K562 (cell line): ENCODE data around the gene PPP6R1. TPM values are rescaled to one million over a fixed set of nuclear protein-coding genes. Genes with fewer than 3 reads are reported as not detected.

Experiments used
- BRD4 ChIP-seq: fragments of 200-600 bp; sonication (generic); IDR thresholded peaks from 2 replicates; pipeline ENCODE4 v1.6.1; 2017; ENCODE audit warnings: inconsistent platforms
- JUND ChIP-seq, 2 experiments: IDR thresholded peaks; 2 replicates in 1 of 2; 3 replicates in 1 of 2; pipeline ENCODE4 v1.6.1; 2011; ENCODE audit warnings: borderline replicate concordance in 2 of 2, low read depth in 2 of 2, low read length in 2 of 2, improper control_type of control experiment in 1 of 2, missing biosample characterization in 1 of 2, missing genetic modification characterization in 1 of 2, missing genetic modification reagents in 1 of 2
- KLF13 ChIP-seq: fragments of 450-650 bp; IDR thresholded peaks from 2 replicates; pipeline ENCODE4 v1.6.1; 2016; ENCODE audit warnings: missing genetic modification characterization, low read depth, mild to moderate bottlenecking, missing compliant biosample characterization, moderate library complexity, borderline replicate concordance
- MBD2 ChIP-seq: sonication (generic); IDR thresholded peaks from 2 replicates; pipeline ENCODE4 v1.6.1; 2016; ENCODE audit warnings: low read depth, borderline replicate concordance
- PHB ChIP-seq: fragments of 250-450 bp; sonication (Bioruptor Pico); IDR thresholded peaks from 2 replicates; pipeline ENCODE4 v1.5.0; 2021
- POLR2A ChIP-seq: fragments of 450-650 bp; conservative IDR thresholded peaks from 2 replicates; pipeline ENCODE4 v1.6.1; 2016
- RB1 ChIP-seq: fragments of 450-650 bp; IDR thresholded peaks from 2 replicates; pipeline ENCODE4 v1.6.1; 2017; ENCODE audit warnings: low read depth, mild to moderate bottlenecking
- REST ChIP-seq, 2 experiments: fragments of 450-650 bp; formaldehyde crosslinking in 1 of 2; IDR thresholded peaks; 2 replicates each; pipeline versions ENCODE4 v1.4.0 to v1.6.1; 2014 to 2020; ENCODE audit warnings: mild to moderate bottlenecking in 2 of 2, borderline replicate concordance in 1 of 2, low read depth in 1 of 2
- SMAD3 ChIP-seq: fragments of 450-650 bp; formaldehyde crosslinking; conservative IDR thresholded peaks from 2 replicates; pipeline ENCODE4 v1.4.0; 2020; ENCODE audit warnings: mild to moderate bottlenecking
- TBP ChIP-seq: optimal IDR thresholded peaks from 2 replicates; pipeline ENCODE3; 2011; ENCODE audit warnings: low read depth, low read length, improper control_type of control experiment
- ZNF124 ChIP-seq: sonication (generic); formaldehyde crosslinking; IDR thresholded peaks from 2 replicates; pipeline ENCODE4 v1.8.1; 2022; ENCODE audit warnings: missing genetic modification reagents
- ZNF143 ChIP-seq: sonication (generic); formaldehyde crosslinking; IDR thresholded peaks from 2 replicates; pipeline ENCODE4 v1.9.0; 2022; ENCODE audit warnings: mild to moderate bottlenecking, missing genetic modification reagents
- ZNF165 ChIP-seq: fragments of 250-450 bp; sonication (Bioruptor Pico); IDR thresholded peaks from 2 replicates; pipeline ENCODE4 v1.4.0; 2020; ENCODE audit warnings: borderline replicate concordance
- ZNF785 ChIP-seq: fragments of 250-450 bp; sonication (Bioruptor Pico); IDR thresholded peaks from 2 replicates; pipeline ENCODE4 v1.4.0; 2020; ENCODE audit warnings: mild to moderate bottlenecking
- polyA plus RNA-seq, 8 experiments: library from polyadenylated mRNA; depleted of rRNA in 4 of 8; stranded (reverse) in 5 of 8; unstranded in 3 of 8; fragments of >200 nt; fragmentation: Nextera tagmentation in 2 of 8; fragmentation: Illumina TruSeq in 1 of 8; extraction: Ambion mirVana in 2 of 8; extraction: Trizol in 1 of 8; gene quantifications; 2 replicates each; pipeline versions ENCODE4 v1.2.1 to v1.2.3, GENCODE V29; 2011 to 2014; ENCODE audit warnings: inconsistent platforms in 1 of 8, missing spikeins in 1 of 8
- total RNA-seq, 7 experiments: library from RNA; depleted of rRNA in 6 of 7; stranded (reverse); fragments of >200 nt in 6 of 7; fragmentation: Illumina TruSeq in 2 of 7; extraction: Trizol in 2 of 7; gene quantifications; 2 replicates each; pipeline versions ENCODE4 v1.2.1 to v1.2.3, GENCODE V29; 2011 to 2021; ENCODE audit warnings: low replicate concordance in 1 of 7
- TF ChIP-seq, protein P1 (sequence below): fragments of 250-450 bp; sonication (Bioruptor Pico); IDR thresholded peaks from 2 replicates; pipeline ENCODE4 v1.8.0; 2021; ENCODE audit warnings: mild to moderate bottlenecking, moderate library complexity
- TF ChIP-seq, protein P2 (sequence below): fragments of 450-650 bp; IDR thresholded peaks from 2 replicates; pipeline ENCODE4 v1.6.1; 2016; ENCODE audit warnings: antibody characterized with exemption

Gene PPP6R1
- total and polyA plus RNA-seq, 9 of the 15 experiments (the other 6 are each of a cell fraction or from before 2014, with no cell fraction given) = 0.48 to 135 (median 37.2) TPM

DNA sequence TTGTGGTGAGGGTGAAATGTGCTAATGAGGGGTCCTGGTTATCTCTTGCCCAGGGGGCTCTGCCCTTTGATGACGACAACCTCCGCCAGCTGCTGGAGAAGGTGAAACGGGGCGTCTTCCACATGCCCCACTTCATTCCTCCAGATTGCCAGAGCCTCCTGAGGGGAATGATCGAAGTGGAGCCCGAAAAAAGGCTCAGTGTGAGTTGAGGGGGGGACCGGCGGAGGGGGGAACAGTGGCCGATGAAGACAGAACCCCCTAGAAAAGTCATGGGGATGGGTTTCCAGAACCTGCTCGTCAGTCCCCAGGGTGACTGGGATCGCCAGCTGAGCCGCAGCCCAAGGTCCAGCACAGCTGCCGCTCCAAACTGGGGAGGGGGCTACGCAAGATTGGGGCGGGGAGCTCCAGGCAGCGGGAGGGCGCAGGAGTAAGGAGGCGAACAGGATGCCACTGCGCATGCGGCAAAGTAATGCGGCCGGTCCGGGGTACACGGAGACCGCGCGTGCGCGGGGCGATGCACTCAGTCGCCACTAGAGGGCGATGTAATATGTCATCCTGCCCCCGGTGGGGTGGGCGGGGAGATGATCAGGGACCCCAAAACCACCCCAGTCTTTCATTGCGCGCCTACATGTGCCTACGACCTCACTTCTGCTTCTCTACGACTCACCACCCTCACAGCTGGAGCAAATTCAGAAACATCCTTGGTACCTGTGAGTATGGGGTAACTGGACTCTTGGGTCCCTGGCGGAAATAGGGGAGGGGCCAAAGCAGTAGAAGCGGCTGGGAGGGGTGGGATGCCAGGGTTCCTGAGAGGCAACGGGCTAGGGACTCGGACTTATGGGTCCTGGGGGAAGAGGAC lies 42.9 kb upstream of the PPP6R1 start (continued):
- TF ChIP-seq, protein P1, sequence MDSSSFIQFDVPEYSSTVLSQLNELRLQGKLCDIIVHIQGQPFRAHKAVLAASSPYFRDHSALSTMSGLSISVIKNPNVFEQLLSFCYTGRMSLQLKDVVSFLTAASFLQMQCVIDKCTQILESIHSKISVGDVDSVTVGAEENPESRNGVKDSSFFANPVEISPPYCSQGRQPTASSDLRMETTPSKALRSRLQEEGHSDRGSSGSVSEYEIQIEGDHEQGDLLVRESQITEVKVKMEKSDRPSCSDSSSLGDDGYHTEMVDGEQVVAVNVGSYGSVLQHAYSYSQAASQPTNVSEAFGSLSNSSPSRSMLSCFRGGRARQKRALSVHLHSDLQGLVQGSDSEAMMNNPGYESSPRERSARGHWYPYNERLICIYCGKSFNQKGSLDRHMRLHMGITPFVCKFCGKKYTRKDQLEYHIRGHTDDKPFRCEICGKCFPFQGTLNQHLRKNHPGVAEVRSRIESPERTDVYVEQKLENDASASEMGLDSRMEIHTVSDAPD (CRISPR knock-in tag) = no peak
- TF ChIP-seq MBD2 (peak; percentile 53; the same call in 1 of the 2 replicates), SMAD3 (no peak), BRD4 (no peak), ZNF165 (CRISPR knock-in tag) (no peak), ZNF124 (no peak), POLR2A (peak; percentile 61), ZNF785 (no peak), KLF13 (tag) (peak; percentile 47; the same call in 1 of the 2 replicates), RB1 (0 out of 2 replicates have a peak, but pooled peaks have one; percentile 42), ZNF143 (CRISPR knock-in tag) (no peak), JUND (IDR thresholded peaks at IDR 0.05; ENCODE audit: borderline replicate concordance, low read depth, low read length) (peak; percentile 21; the same call in 1 of the 2 replicates), JUND (tag; IDR thresholded peaks at IDR 0.05; ENCODE audit: borderline replicate concordance, low read depth, low read length) (peak; percentile 34; the same call in 1 of the 3 replicates), REST (IDR thresholded peaks at IDR 0.05; ENCODE audit: borderline replicate concordance) (peak; percentile 64; the same call in 1 of the 2 replicates), REST (CRISPR knock-in tag; IDR thresholded peaks at IDR 0.05; ENCODE audit: low read depth) (no peak), PHB (CRISPR knock-in tag) (0 out of 2 replicates have a peak, but pooled peaks have one; percentile 27), TBP (peak; percentile 56)
- TF ChIP-seq, protein P2, sequence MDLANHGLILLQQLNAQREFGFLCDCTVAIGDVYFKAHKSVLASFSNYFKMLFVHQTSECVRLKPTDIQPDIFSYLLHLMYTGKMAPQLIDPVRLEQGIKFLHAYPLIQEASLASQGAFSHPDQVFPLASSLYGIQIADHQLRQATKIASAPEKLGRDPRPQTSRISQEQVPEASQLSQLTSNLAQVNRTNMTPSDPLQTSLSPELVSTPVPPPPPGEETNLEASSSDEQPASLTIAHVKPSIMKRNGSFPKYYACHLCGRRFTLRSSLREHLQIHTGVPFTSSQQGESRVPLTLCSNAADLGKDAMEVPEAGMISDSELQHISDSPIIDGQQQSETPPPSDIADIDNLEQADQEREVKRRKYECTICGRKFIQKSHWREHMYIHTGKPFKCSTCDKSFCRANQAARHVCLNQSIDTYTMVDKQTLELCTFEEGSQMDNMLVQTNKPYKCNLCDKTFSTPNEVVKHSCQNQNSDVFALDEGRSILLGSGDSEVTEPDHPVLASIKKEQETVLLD = peak; percentile 94
